HG03060 (cell line): Measurements from ENCODE around the gene THAP7.
"Not testable (repeated sequence)": the region's sequence is repeated elsewhere in the genome, so short reads cannot be mapped to it uniquely, and the experiment has no call there.

ENCODE experiments used
- ATAC-seq: cut with Tn5 transposase; IDR thresholded peaks from one replicate; pipeline ENCODE4 v1.9.1; 2021; ENCODE audit warnings: low read depth, moderate number of reproducible peaks; ENCODE audit not compliant: unreplicated experiment

THAP7 gene

DNA sequence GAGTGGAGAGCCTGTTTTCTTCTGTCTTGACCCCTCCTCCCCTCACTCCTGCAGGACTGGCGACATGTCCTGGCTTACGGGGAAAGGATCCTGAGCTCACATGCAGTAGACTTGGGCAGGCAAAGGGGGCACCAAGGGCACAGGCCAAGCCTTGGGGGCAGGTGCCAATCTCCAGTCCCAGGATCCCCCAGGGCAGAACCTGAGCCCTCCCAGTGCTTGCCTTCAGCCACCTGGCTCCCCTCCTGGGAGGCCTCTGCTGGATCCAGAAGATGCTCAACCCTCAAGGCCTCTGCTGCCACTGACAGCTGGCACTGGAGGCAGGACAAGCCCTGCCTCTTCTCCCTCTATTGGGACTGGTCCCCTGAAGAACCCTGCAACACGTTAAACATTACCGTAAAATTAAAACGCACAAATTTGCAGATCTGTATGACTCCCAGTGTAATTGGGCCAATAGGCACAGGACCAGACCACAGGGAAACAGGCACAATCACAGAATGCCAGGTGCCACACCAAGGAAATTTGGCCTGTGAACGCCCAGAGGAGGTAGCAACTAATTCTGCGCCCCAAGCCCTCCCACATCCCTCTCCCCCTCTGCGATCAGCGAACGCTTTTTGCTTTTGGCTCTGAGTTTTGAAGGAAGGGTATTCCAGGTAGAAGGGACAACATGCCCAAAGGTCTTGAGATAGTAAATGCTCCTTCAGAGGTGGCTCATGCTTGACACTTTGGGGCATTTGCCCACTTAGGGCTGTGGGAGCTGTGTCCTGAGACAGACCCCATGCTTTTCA is 20.8 kb downstream of the THAP7 start:
- ATAC-seq, result no peak

DNA sequence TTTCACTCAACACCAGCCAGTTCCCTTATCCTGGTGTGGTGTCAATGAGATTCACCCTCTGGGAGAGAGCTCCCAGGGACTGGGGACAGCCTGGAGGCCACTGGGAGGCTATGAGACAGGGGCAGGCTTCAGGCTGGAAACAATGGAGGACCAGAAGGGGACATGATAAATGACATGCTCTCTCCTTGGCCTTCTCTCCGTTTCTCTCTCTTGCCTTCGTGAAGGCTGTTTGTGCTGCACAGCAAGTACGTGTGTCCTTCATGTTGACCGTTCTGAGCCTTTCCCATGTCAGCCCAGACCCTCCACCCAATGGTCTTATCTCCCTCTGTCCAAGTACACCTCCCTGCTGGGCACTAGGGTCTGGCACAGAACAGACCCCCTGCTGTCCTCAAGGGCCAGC is 21.4 kb downstream of the THAP7 start:
- ATAC-seq, result no peak

- no peak for ATAC-seq
These were observed 21.9 kb downstream of the THAP7 start for GRCh38 chr22:20979940-20980453.

DNA sequence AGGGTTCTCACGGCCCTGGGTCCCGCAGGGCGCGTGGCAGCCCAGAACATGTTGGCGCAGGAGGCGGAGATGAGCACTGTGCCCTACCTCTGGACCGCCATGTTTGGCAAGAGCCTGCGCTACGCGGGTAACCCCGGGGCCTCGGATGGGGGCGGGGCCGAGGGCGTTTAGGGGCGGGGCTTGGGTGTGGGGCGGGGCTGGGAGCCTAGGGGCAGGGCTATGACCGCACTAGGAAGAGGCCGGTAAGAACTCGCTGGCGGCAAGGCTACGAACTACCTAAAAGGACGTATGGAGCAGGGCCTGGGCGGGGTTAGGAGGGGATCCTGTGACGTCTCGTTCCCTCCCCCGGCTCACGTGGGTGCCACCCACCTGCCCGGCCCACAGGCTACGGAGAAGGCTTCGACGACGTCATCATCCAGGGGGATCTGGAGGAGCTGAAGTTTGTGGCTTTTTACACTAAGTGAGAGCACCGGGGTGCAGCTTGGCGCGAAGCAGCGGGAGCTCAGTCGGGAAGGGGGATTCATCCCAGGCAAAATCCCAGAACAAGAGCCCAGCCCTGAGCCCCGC is 22.6 kb downstream of the THAP7 start:
- ATAC-seq, result no peak

DNA sequence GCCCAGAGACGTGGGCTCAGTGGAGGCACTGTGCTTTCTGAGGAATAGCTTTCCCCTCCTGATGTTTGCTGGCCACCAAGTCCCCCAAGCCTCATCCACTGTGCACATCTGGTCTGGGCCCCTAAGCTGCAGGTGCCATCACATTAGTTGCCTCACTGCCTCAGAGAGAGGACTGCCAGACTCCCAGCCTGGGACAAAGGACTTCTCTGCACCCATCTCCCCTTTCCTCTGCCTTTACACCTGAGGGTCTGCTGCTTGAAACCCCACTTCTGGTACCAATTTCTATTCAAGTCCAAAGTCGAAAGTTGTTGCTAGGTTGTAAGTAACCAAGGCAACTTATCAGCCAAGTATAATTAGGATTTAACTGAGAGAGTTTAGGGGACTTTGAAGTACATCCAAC is 23.5 kb downstream of the THAP7 start:
- no peak for ATAC-seq

- no peak for ATAC-seq
These were observed 24.3 kb downstream of the THAP7 start for GRCh38 chr22:20977516-20978170.

GRCh38 chr22:20977019-20977418 is 24.9 kb downstream of the THAP7 start:
- ATAC-seq, result no peak

DNA sequence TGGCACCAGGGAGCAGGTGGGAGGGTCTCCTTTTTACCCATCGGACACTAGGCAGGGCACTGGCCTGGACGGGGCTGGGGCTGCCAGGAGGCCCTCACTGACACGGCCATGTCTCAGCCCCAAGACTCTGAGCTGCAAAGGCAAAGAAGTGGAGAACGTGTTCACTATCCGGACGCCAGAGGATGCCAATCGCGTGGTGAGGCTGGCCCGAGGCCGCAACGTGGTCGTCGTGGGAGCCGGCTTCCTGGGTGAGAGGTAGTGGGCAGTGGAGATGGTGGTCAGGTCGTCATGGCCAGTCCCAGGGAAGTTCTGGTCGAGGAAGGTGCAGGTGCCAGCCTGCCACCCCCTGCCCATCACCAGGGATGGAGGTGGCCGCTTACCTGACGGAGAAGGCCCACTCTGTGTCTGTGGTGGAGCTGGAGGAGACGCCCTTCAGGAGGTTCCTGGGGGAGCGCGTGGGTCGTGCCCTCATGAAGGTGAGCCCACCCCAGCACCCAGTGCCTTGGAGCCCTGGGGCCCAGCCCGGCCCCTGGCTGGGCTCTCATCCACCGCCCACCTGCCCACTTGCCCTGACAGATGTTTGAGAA is 25.5 kb downstream of the THAP7 start:
- ATAC-seq, result no peak

- ATAC-seq, result no peak
These were observed 26.2 kb downstream of the THAP7 start for GRCh38 chr22:20975541-20976290.

DNA sequence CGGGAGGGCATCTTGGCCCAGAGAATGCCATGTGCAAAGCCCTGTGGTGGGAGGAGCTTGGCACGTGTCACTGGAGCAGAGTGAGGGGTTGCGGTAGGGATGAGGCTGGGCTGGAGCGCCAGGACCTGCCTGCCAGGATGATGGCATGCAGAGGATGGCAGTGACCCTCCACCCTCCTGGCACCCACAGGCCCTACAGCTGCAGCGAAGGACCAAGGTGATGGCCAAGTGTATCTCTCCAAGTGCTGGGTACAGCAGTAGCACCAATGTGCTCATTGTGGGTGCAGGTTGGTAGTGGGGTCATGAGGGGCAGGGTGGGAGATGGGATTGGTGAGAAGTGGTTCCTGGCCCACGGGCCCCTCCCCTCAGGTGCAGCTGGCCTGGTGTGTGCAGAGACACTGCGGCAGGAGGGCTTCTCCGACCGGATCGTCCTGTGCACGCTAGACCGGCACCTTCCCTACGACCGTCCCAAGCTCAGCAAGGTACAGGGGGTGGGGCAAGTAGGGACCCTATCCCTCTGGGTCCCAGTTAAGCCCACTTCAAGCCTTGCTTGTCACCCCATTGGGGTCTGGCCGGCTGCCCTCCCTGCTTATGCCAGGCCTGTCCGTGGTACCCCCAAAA is 27.5 kb downstream of the THAP7 start:
- no peak for ATAC-seq

DNA sequence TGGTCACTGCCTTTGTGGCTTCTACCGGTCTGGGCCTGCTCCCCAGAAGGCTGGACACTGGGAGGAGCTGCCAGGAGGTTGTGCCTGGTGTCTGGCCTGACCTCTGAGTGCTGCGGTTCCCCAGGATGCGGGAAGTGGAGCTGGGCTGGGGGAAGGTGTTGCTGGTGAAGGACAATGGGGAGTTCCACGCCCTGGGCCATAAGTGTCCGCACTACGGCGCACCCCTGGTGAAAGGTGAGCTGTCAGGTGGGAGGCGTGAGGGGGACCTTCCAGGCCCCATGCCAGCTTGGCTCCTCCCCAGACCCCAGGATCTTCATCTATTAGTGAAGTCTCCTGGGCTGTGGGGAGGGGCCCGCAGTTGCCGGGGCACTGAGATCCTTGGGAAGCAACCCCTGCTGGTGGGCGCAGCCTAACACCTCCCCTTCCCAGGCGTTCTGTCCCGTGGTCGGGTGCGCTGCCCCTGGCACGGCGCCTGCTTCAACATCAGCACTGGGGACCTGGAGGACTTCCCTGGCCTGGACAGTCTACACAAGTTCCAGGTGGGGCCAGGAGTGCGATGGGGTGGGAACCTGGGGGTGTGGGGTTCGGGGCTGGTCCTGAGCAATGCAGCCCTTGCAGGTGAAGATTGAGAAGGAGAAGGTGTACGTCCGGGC is 28.2 kb downstream of the THAP7 start:
- no peak for ATAC-seq

- no peak for ATAC-seq
These were observed 28.9 kb downstream of the THAP7 start for GRCh38 chr22:20972933-20973577.

DNA sequence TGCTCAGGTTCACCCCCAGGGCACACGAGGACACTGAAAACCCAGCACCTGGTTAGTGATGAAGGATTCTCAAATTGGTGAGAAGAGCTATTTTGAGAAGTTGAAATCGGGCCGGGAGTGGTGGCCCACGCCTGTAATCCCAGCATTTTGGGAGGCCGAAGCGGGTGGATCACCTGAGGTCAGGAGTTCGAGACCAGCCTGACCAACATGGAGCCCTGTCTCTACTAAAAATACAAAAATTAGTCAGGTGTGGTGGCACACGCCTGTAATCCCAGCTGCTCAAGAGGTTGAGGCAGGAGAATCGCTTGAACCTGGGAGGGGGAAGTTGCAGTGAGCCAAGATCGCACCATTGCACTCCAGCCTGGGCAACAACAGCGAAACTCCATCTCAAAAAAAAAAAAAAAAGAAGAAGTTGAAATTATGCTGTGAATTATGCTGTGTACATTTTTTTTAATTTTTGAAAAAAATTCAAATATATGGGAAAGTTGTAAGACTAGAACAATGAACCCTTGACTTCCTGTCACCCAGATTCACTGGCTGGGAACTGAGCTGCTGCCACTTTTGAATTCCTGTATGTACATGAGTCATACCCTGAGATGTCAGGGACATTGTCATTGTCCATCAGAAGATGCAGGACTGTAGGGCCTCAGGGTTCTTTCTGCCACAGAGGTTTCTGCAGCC is 29.8 kb downstream of the THAP7 start:
- ATAC-seq, result not testable (repeated sequence)

- no peak for ATAC-seq
These were observed 30.8 kb downstream of the THAP7 start for GRCh38 chr22:20970939-20971657.

GRCh38 chr22:20968281-20968977 is 33.5 kb downstream of the THAP7 start:
- ATAC-seq, result no peak

- ATAC-seq, result no peak
These were observed 34.2 kb downstream of the THAP7 start for GRCh38 chr22:20967697-20968211.
